Right lobe of liver (tissue), 4 donors: ENCODE results near the gene DMKN.

Source experiments
- POLR2A ChIP-seq: fragments of 450-650 bp; IDR thresholded peaks from one replicate; pipeline ENCODE4 v1.6.1; 2017; ENCODE audit warnings: antibody characterized with exemption, mild to moderate bottlenecking
- TF ChIP-seq, protein P1 (sequence below), 4 donors: fragments of 200-600 bp in 3 of 4; fragments of 450-650 bp in 1 of 4; IDR thresholded peaks; one replicate each; pipeline versions ENCODE4 v1.5.1 to v1.8.0; 2016 to 2022; ENCODE audit warnings: antibody characterized with exemption in 4 of 4, mild to moderate bottlenecking in 2 of 4
- donor health status: DM: no; HTN: no; CAD: no.
- donor health status: DM: no; HTN: no; CAD: no.
- donor health status: DM: no; HTN: yes; CAD: no.

GRCh38 chr19:35497406-35497805 lies 16.0 kb downstream of the DMKN start:
- no peak for TF ChIP-seq POLR2A
- TF ChIP-seq, protein P1, sequence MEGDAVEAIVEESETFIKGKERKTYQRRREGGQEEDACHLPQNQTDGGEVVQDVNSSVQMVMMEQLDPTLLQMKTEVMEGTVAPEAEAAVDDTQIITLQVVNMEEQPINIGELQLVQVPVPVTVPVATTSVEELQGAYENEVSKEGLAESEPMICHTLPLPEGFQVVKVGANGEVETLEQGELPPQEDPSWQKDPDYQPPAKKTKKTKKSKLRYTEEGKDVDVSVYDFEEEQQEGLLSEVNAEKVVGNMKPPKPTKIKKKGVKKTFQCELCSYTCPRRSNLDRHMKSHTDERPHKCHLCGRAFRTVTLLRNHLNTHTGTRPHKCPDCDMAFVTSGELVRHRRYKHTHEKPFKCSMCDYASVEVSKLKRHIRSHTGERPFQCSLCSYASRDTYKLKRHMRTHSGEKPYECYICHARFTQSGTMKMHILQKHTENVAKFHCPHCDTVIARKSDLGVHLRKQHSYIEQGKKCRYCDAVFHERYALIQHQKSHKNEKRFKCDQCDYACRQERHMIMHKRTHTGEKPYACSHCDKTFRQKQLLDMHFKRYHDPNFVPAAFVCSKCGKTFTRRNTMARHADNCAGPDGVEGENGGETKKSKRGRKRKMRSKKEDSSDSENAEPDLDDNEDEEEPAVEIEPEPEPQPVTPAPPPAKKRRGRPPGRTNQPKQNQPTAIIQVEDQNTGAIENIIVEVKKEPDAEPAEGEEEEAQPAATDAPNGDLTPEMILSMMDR (IDR thresholded peaks at IDR 0.05) = no peak
